Caco-2 (cell line): Measurements from ENCODE around the gene MYL7. TPM values are rescaled to one million over a fixed set of nuclear protein-coding genes. Genes with fewer than 3 reads are reported as not detected.

Experiments
- BruUV-seq: library from RNA; stranded (reverse); fragments of 400-500 nt; replicated peaks from 2 replicates; lab custom pipeline; 2021; lab: Mats Ljungman, UMichigan
- CTCF ChIA-PET: fragments of 300-600 bp; sonication (Branson Sonifier 250); formaldehyde crosslinking; loops from one replicate; lab custom pipeline; 2022; ENCODE audit warnings: antibody characterized with exemption; lab: Charles Lee
- POLR2A ChIA-PET: fragments of 300-600 bp; sonication (Branson Sonifier 250); formaldehyde crosslinking; loops from one replicate; lab custom pipeline; 2022; ENCODE audit warnings: antibody characterized with exemption; lab: Charles Lee
- DNase-seq, 2 experiments: peaks; one replicate each; pipeline versions ENCODE4 v3.0.0 to v3.0.0-alpha.2; 2020 to 2022
- H3K27me3 ChIP-seq: replicated peaks from 2 replicates; pipeline ENCODE4 v1.6.0; 2011; ENCODE audit warnings: low read length; ENCODE audit not compliant: control insufficient read depth, insufficient read depth
- H3K36me3 ChIP-seq: 2 replicates; pipeline ENCODE4 v1.5.1; 2011; ENCODE audit warnings: low read length; ENCODE audit not compliant: control insufficient read depth, insufficient read depth
- H3K4me1 ChIP-seq: fragments of 250-450 bp; sonication (Bioruptor Pico); 2 replicates; pipeline ENCODE4 v1.5.1; 2020; ENCODE audit warnings: mild to moderate bottlenecking
- H3K4me3 ChIP-seq: 2 replicates; pipeline ENCODE4 v1.5.1; 2011; ENCODE audit warnings: low read depth, mild to moderate bottlenecking, control low read depth, low read length
- H3K9me3 ChIP-seq: fragments of 250-450 bp; sonication (Bioruptor Pico); 2 replicates; pipeline ENCODE4 v1.5.1; 2020; ENCODE audit warnings: mild to moderate bottlenecking, moderate library complexity
- H3K27ac Mint-ChIP-seq: one replicate; pipeline ENCODE4 v1.8.0; 2022; ENCODE audit warnings: mixed read lengths; ENCODE audit not compliant: unreplicated experiment
- H3K27me3 Mint-ChIP-seq: one replicate; pipeline ENCODE4 v1.8.0; 2022; ENCODE audit warnings: mixed read lengths; ENCODE audit not compliant: insufficient read depth, unreplicated experiment
- H3K36me3 Mint-ChIP-seq: one replicate; pipeline ENCODE4 v1.8.0; 2022; ENCODE audit warnings: mild to moderate bottlenecking, mixed read lengths; ENCODE audit not compliant: insufficient read depth, unreplicated experiment
- H3K4me1 Mint-ChIP-seq: one replicate; pipeline ENCODE4 v1.8.0; 2022; ENCODE audit warnings: low read depth, mixed read lengths; ENCODE audit not compliant: unreplicated experiment
- H3K4me3 Mint-ChIP-seq: one replicate; pipeline ENCODE4 v1.8.0; 2022; ENCODE audit warnings: mild to moderate bottlenecking, moderate library complexity, mixed read lengths; ENCODE audit not compliant: unreplicated experiment
- H3K9me3 Mint-ChIP-seq: one replicate; pipeline ENCODE4 v1.8.0; 2022; ENCODE audit warnings: mixed read lengths; ENCODE audit not compliant: unreplicated experiment
- intact Hi-C: fragments of 100-400 bp; cut with micrococcal nuclease; formaldehyde crosslinking; loops from one replicate; pipeline ENCODE4 v1.10.0; 2022; ENCODE audit not compliant: unreplicated experiment
- total RNA-seq: library from RNA; stranded (reverse); gene quantifications from 2 replicates; pipeline ENCODE4 v1.2.3, GENCODE V29; 2022
- TF ChIP-seq, protein P1 (sequence below), 2 experiments: fragments of 200-600 bp in 1 of 2; IDR thresholded peaks; 1 replicate in 1 of 2; 2 replicates in 1 of 2; pipeline versions ENCODE4 v1.5.1 to v1.8.0; 2011 to 2022; ENCODE audit warnings: antibody characterized with exemption in 1 of 2, control low read depth in 1 of 2, inconsistent platforms in 1 of 2, low read depth in 1 of 2, low read length in 1 of 2, mild to moderate bottlenecking in 1 of 2, moderate library complexity in 1 of 2; ENCODE audit not compliant: insufficient read depth in 1 of 2, severe bottlenecking in 1 of 2, unreplicated experiment in 1 of 2

Gene MYL7
- total RNA-seq, 1 experiment from 2014 or later, result 16.2 TPM

DNA sequence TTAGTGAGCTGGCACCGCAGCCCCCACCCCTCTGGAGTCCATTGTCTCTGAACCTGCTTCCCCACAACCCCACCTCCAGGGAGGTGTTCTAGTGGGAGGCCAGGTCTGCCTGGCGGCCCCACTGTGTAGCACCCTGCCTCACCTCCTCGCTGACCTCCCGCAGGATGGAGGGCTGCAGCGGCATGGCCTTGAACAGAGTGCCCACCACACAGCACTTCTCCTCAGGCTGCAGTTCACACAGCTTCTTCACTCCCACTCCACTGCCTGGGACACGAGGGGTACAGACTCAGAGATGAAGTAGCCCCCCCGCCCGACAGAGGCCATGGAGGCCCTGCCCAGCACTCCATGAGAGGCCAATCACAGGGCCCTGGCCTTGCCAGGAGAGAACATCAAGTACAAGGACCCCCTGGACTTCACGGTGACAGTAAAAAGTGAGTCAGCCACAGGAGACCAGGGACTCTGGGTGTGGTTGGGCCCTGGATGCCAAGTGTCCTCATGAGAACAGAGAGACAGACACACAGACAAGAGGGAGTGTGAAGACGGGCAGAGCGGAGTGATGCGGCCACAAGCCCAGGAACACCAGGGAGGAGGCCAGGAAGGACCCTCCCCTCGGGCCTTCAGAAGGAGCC lies 23.2 kb downstream of the MYL7 start:
- intact Hi-C loops, result no loop called here
- H3K27me3 Mint-ChIP-seq, result no peaks in the 10 kb centered on the region
- TF ChIP-seq, protein P1, sequence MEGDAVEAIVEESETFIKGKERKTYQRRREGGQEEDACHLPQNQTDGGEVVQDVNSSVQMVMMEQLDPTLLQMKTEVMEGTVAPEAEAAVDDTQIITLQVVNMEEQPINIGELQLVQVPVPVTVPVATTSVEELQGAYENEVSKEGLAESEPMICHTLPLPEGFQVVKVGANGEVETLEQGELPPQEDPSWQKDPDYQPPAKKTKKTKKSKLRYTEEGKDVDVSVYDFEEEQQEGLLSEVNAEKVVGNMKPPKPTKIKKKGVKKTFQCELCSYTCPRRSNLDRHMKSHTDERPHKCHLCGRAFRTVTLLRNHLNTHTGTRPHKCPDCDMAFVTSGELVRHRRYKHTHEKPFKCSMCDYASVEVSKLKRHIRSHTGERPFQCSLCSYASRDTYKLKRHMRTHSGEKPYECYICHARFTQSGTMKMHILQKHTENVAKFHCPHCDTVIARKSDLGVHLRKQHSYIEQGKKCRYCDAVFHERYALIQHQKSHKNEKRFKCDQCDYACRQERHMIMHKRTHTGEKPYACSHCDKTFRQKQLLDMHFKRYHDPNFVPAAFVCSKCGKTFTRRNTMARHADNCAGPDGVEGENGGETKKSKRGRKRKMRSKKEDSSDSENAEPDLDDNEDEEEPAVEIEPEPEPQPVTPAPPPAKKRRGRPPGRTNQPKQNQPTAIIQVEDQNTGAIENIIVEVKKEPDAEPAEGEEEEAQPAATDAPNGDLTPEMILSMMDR (IDR thresholded peaks at IDR 0.05; ENCODE audit: insufficient read depth in 1 of 2, low read depth in 1 of 2, low read length in 1 of 2, severe bottlenecking in 1 of 2, unreplicated experiment in 1 of 2), result no peak
- Histone ChIP-seq H3K4me3 (no peak overlapping the region), H3K4me1 (no peaks in the 10 kb centered on the region), H3K36me3 (peaks cover 2% of the 10 kb centered on the region), H3K27me3 (no peaks in the 10 kb centered on the region), H3K9me3 (no peaks in the 10 kb centered on the region)
- peaks cover 12% of the 10 kb centered on the region for H3K4me1 Mint-ChIP-seq
- no peak overlapping the region for H3K4me3 Mint-ChIP-seq
- H3K36me3 Mint-ChIP-seq, result peaks cover 37% of the 10 kb centered on the region
- BruUV-seq, result no TSS peak
- DNase-seq, result no peak
- ChIA-PET POLR2A (no interaction called here), CTCF (no interaction called here)
- no peaks in the 10 kb centered on the region for H3K9me3 Mint-ChIP-seq
- H3K27ac Mint-ChIP-seq, result no peak overlapping the region

DNA sequence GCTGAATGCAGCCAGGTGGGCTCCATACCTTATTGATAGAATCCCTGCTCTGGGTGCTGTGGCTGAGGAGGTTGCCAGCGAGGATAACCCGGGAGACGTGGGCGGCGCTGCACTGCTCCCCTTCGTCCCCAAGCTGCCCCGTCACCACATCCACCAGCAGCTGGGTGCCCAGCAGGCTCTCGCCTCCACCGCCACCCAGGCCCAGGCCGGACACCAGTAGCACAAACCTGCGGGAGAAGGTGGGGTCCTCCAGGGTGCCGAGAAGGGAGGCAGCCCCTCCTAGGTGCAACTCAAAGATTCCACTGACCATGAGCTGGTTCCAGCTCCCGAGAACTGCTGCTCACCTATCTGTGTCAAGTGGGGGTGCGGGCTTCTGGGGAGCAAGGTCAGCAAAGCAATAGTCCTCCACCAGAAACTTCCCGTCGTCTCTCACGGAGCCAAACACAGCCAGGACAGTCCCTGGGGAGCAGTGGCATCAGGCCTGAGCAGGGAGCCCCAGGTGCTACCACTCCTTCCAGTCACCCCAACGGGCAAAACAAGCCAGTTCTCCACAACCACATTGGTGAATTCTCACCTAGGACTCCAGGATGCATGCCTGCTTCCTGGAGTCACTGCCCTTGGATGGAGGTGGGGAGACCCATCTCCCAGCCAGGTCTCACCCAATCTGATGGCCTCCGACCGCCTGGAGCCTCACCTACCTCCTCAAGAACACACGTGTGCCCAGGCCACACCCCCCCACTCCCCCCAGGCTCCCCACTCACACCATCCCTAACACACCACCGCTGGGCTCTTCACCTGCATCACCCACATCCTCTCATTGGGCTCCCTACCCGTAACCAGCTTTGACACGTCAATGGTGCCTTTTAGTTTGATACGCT lies 24.1 kb downstream of the MYL7 start:
- peaks cover 5% of the 10 kb centered on the region for H3K4me1 Mint-ChIP-seq
- Histone ChIP-seq H3K36me3 (peaks cover 2% of the 10 kb centered on the region), H3K4me3 (no peak overlapping the region), H3K27me3 (no peaks in the 10 kb centered on the region), H3K4me1 (no peaks in the 10 kb centered on the region), H3K9me3 (no peaks in the 10 kb centered on the region)
- ChIA-PET CTCF (no interaction called here), POLR2A (no interaction called here)
- no peak for DNase-seq
- no peak overlapping the region for H3K4me3 Mint-ChIP-seq
- TF ChIP-seq, protein P1 (IDR thresholded peaks at IDR 0.05; ENCODE audit: insufficient read depth in 1 of 2, low read depth in 1 of 2, low read length in 1 of 2, severe bottlenecking in 1 of 2, unreplicated experiment in 1 of 2), result no peak
- no peak overlapping the region for H3K27ac Mint-ChIP-seq
- intact Hi-C loops, result no loop called here
- no TSS peak for BruUV-seq
- no peaks in the 10 kb centered on the region for H3K9me3 Mint-ChIP-seq
- no peaks in the 10 kb centered on the region for H3K27me3 Mint-ChIP-seq
- peaks cover 41% of the 10 kb centered on the region for H3K36me3 Mint-ChIP-seq

DNA sequence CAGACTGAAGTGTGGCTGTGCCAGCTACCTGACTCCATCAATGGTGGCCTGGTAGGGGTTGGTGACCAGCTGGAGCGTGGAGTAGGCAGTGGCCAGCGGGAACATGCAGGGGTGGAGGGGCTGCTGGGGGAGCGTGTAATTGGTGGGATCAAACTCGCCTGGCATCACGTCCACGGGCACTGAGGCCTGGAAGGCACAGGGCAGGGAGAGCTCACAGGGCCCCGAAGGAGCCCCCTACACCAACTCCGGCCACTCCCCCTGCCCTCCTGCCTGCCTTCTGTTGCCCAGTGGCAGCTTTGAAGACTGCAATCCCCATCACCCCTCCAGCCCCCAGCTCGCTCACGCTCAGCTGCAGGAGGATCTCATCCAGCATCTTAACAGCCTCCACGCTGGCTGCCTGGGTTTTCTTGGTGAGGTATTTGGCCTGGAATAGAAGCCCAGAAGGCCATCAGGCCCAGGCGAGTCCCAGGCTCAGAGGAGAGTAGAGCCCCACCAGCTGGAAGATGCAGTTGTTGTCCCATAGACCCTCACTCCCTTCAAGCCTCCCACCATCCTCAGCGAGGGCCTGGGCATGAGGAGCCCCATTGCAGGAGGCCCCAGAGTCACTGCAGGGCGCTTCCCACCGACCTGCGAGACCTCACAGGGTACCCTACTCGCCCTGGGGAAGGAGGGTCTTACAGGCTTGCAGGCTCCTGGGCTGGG lies 24.9 kb downstream of the MYL7 start:
- Histone ChIP-seq H3K36me3 (peaks cover 2% of the 10 kb centered on the region), H3K9me3 (no peaks in the 10 kb centered on the region), H3K27me3 (no peaks in the 10 kb centered on the region), H3K4me1 (no peaks in the 10 kb centered on the region), H3K4me3 (no peak overlapping the region)
- DNase-seq, result no peak
- intact Hi-C loops, result no loop called here
- TF ChIP-seq, protein P1 (IDR thresholded peaks at IDR 0.05; ENCODE audit: insufficient read depth in 1 of 2, low read depth in 1 of 2, low read length in 1 of 2, severe bottlenecking in 1 of 2, unreplicated experiment in 1 of 2), result no peak
- ChIA-PET CTCF (no interaction called here), POLR2A (no interaction called here)
- Mint-ChIP-seq H3K9me3 (no peaks in the 10 kb centered on the region), H3K27ac (no peak overlapping the region), H3K4me3 (no peak overlapping the region), H3K4me1 (peaks cover 5% of the 10 kb centered on the region), H3K27me3 (no peaks in the 10 kb centered on the region), H3K36me3 (peaks cover 46% of the 10 kb centered on the region)
- BruUV-seq, result no TSS peak
